Measurements from ENCODE around the gene SUGP1. TPM values are rescaled to one million over a fixed set of nuclear protein-coding genes. Genes with fewer than 3 reads are reported as not detected.

SUGP1 gene, protein sequence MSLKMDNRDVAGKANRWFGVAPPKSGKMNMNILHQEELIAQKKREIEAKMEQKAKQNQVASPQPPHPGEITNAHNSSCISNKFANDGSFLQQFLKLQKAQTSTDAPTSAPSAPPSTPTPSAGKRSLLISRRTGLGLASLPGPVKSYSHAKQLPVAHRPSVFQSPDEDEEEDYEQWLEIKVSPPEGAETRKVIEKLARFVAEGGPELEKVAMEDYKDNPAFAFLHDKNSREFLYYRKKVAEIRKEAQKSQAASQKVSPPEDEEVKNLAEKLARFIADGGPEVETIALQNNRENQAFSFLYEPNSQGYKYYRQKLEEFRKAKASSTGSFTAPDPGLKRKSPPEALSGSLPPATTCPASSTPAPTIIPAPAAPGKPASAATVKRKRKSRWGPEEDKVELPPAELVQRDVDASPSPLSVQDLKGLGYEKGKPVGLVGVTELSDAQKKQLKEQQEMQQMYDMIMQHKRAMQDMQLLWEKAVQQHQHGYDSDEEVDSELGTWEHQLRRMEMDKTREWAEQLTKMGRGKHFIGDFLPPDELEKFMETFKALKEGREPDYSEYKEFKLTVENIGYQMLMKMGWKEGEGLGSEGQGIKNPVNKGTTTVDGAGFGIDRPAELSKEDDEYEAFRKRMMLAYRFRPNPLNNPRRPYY
- total RNA-seq (10 to 100 TPM; 29.0 to 44.3 TPM), polyA plus RNA-seq (10 to 100 TPM; 22.0 to 58.4 TPM)
- long read RNA-seq, donor 1, transcript SUGP1-201 (14 exons, 2,423 nt): major isoform, 36 of 69 reads
- long read RNA-seq, donor 1, partial matches to known transcripts: 16 of 69 reads
- long read RNA-seq, donor 1, other reads (novel, unspliced or antisense): 13 of 69 reads
- long read RNA-seq, donor 2, partial matches to known transcripts: 4 of 17 reads
- long read RNA-seq, donor 2, other reads (novel, unspliced or antisense): 4 of 17 reads

DNA sequence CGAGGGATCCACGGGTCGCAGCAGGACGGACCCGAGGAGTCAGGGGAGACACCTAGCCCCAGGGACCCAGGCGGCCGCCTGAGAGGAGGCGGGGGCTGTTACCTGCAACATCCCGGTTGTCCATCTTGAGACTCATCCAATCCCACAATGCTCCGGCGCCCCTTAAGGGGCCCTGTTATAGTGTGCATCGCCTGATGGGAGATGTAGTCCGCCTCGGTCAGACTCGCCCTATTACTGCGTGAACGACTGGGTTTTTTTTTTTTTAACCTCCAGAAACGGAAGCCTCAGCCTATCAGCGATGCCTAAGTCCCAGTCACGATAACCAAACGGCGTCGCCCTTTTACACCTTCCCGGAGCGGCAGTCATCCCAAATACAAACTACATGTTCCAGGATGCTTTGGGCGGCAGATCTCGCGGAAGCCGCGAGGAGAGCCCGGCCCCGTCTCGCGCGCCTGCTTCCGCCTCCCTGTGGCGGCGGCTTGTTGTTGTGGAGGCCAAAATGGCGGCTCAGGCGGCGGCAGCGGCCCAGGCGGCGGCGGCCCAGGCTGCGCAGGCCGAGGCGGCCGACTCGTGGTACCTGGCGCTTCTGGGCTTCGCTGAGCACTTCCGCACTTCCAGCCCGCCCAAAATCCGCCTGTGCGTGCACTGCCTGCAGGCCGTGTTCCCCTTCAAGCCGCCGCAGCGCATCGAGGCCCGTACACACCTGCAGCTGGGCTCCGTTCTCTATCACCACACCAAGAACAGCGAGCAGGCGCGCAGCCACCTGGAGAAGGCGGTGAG, at the start of gene SUGP1, which contains the start of gene MAU2:
Gene SUGP1, minus strand, starts transcription at position 149 of the 780 bp plus-strand sequence. Its CDS starts 13 bp downstream, at position 136.
Gene MAU2, plus strand, starts transcription at position 469 of the 780 bp plus-strand sequence. Its CDS starts 31 bp downstream, at position 500.
- Histone ChIP-seq H3K9me3 (ENCODE audit: control insufficient read depth, low read length) (no peaks in the 10 kb centered on the region), H3K27ac (ENCODE audit: low read depth in 1 of 2, low read length in 2 of 2) (peak within 1 kb of the TSS; percentile 10 to 73), H3K36me3 (ENCODE audit: control insufficient read depth in 1 of 2, insufficient read depth in 2 of 2, low read length in 1 of 2) (peaks cover 4 to 7% of the 10 kb centered on the region in 2 donors), H3K27me3 (ENCODE audit: control insufficient read depth in 1 of 2, insufficient read depth in 2 of 2, low read length in 1 of 2) (no peaks in the 10 kb centered on the region), H3K4me3 (ENCODE audit: low read length in 2 of 2) (peak within 1 kb of the TSS; percentile 89 to 91), H3K4me1 (ENCODE audit: control insufficient read depth in 1 of 2, insufficient read depth in 2 of 2, low read length in 2 of 2) (no peaks in the 10 kb centered on the region)
- DNase-seq: peak; percentile 92 to 95
- WGBS, 2 donors: 0 to 1% methylated on average over 67 of the region's 67 CpGs
- intact Hi-C loops (cut with DNase I): loop anchor here in 1 of 2 donors (10.0 kb wide), 1 partner anchor 116 kb away; the partner anchor contains the start of gene NR2C2AP
- peak; percentile 96 for ATAC-seq (ENCODE audit: low FRiP score)

DNA sequence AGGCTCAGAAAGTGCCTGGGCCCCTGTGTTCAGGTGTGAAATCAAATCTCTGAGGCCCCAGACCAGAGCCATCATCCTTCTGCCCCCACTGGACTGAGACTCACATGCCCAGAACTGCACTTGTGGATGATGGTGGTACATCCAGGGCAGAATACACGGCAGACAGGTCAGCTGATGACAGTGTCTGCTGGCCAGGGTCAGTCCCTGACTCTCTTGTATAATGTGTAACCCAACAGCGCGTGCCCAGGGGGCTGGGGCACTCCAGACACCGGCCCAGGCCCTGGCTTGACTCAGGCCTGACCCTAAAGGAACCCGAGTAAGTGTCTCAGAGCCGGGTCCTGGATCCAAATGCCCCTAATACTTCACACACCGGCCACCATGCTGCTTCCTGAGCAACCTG, 47.8 kb upstream of the SUGP1 start:
- Histone ChIP-seq H3K9me3 (ENCODE audit: control insufficient read depth, low read length) (no peaks in the 10 kb centered on the region), H3K4me1 (ENCODE audit: control insufficient read depth in 1 of 2, insufficient read depth in 2 of 2, low read length in 2 of 2) (no peaks in the 10 kb centered on the region), H3K36me3 (ENCODE audit: control insufficient read depth in 1 of 2, insufficient read depth in 2 of 2, low read length in 1 of 2) (no peaks in the 10 kb centered on the region), H3K4me3 (ENCODE audit: low read length in 2 of 2) (no peak overlapping the region), H3K27me3 (ENCODE audit: control insufficient read depth in 1 of 2, insufficient read depth in 2 of 2, low read length in 1 of 2) (no peaks in the 10 kb centered on the region), H3K27ac (ENCODE audit: low read depth in 1 of 2, low read length in 2 of 2) (no peak overlapping the region)
- WGBS, 2 donors: 81 to 82% methylated on average over 7 of the region's 7 CpGs
- DNase-seq: no peak
- intact Hi-C loops (cut with DNase I): loop anchor here (2.0 to 5.0 kb wide), 2 partner anchors 39 to 123 kb away; partner anchors contain the start of gene GATAD2A (in 1 of the 2)
- ATAC-seq (ENCODE audit: low FRiP score): no peak

DNA sequence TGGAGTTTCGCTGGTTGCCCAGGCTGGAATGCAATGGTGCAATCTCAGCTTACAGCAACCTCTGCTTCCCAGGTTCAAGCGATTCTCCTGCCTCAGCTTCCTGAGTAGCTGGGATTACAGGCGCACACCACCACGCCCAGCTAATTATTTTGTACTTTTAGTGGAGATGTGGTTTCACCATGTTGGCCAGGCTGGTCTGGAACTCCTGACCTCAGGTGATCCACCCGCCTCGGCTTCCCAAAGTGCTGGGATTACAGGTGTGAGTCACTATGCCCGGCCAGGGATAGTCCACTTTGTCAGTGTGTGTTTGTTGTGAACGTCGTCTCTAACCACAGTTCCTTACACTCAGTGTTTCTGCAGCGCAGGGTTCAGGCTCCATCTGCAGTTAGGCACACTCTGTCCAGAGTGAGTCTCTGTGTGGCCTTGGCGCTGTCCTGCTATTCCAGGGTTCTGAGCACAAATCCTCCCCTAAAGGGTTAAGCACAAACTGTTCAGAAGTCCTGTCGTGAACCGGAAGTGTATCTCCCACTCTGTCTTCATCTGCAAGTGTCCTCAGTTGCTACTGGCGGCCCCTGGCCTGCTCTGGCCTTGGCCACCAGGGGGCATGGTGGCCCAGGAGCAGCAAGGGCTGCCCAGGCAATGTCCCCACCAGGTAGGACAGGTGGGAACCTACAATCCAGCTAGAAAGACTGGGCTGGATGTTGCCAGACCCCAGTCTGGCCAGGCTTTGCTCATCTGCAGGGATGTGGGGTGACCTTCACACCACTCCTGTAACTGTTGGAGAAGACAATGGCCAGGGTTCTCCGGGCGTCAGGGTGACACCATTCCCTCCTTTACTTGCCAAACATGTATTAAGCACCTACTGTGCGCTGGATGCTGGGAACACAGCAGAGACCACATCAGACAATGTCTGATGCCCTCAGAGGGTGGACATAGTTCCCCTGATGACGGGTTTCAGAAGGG, 46.4 kb upstream of the SUGP1 start:
- 45 to 51% methylated on average over 18 of the region's 18 CpGs for WGBS, 2 donors
- Histone ChIP-seq H3K36me3 (ENCODE audit: control insufficient read depth in 1 of 2, insufficient read depth in 2 of 2, low read length in 1 of 2) (no peaks in the 10 kb centered on the region), H3K4me3 (ENCODE audit: low read length in 2 of 2) (no peak overlapping the region), H3K27me3 (ENCODE audit: control insufficient read depth in 1 of 2, insufficient read depth in 2 of 2, low read length in 1 of 2) (no peaks in the 10 kb centered on the region), H3K9me3 (ENCODE audit: control insufficient read depth, low read length) (no peaks in the 10 kb centered on the region), H3K27ac (ENCODE audit: low read depth in 1 of 2, low read length in 2 of 2) (no peak overlapping the region), H3K4me1 (ENCODE audit: control insufficient read depth in 1 of 2, insufficient read depth in 2 of 2, low read length in 2 of 2) (no peaks in the 10 kb centered on the region)
- intact Hi-C loops (cut with DNase I): loop anchor here in 1 of 2 donors (5.0 kb wide), 1 partner anchor 41 kb away; the partner anchor contains the start of gene GATAD2A
- peak; percentile 75 to 84 for DNase-seq
- ATAC-seq (ENCODE audit: low FRiP score): peak; percentile 83

DNA sequence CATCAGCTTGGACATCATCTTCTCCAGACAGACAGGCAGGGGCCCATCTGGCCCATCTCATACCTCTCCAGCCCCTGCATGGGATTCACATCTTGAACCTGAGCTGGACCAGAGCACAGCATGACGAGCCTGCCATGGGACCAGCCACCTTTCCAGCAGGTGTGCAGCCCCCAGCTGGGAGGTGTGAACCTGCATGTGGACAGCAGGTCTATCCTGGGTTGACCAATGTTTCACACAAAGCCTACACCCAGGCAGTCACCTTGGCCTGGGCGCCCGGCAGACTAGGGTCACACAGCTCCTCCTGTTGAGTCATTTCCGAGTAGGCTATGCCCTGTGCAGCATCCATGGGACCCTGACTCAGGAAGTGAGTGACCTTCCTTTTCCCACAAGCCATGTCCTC, 41.8 kb upstream of the SUGP1 start:
- DNase-seq (peak in 1 of 2 donors; percentile 47), ATAC-seq (ENCODE audit: low FRiP score) (no peak)
- no peaks in the 10 kb centered on the region for H3K27me3 ChIP-seq (ENCODE audit: control insufficient read depth in 1 of 2, insufficient read depth in 2 of 2, low read length in 1 of 2)
- H3K27ac ChIP-seq (ENCODE audit: low read depth in 1 of 2, low read length in 2 of 2): no peak overlapping the region
- 88 to 94% methylated on average over 4 of the region's 4 CpGs for WGBS, 2 donors
- intact Hi-C loops (cut with DNase I): no loop called here
- H3K4me1 ChIP-seq (ENCODE audit: control insufficient read depth in 1 of 2, insufficient read depth in 2 of 2, low read length in 2 of 2): no peaks in the 10 kb centered on the region
- no peak overlapping the region for H3K4me3 ChIP-seq (ENCODE audit: low read length in 2 of 2)
- H3K36me3 ChIP-seq (ENCODE audit: control insufficient read depth in 1 of 2, insufficient read depth in 2 of 2, low read length in 1 of 2): peaks cover 0 to under 1% of the 10 kb centered on the region in 2 donors
- no peaks in the 10 kb centered on the region for H3K9me3 ChIP-seq (ENCODE audit: control insufficient read depth, low read length)

DNA sequence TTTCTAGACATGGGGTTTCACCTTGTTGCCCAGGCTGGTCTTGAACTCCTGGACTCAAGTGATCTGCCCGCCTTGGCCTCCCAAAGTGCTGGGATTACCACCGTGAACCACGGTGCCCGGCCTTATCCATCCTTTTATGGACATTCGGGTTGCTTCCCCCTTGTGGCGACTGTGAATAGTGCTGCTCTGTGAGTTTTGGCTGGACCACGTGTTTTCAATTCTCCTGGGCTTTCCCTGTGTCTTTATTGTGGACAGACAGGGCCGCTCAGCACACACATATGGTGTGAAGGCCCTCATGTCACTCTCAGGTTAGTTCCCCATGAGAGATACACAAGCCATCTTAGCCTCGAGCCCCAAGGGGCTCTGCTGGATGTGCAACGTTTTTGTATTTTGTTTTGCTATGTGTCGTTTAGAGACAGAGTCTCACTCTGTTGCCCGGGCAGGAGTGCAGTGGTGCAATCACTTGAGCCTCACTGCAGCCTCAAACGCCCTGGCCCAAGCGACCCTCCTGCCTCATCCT, 40.8 kb upstream of the SUGP1 start:
- intact Hi-C loops (cut with DNase I): no loop called here
- H3K9me3 ChIP-seq (ENCODE audit: control insufficient read depth, low read length): no peaks in the 10 kb centered on the region
- H3K36me3 ChIP-seq (ENCODE audit: control insufficient read depth in 1 of 2, insufficient read depth in 2 of 2, low read length in 1 of 2): peaks cover 0 to 4% of the 10 kb centered on the region in 2 donors
- DNase-seq: peak; percentile 86 to 91
- H3K27ac ChIP-seq (ENCODE audit: low read depth in 1 of 2, low read length in 2 of 2): peak overlapping the region in 1 of 2 donors; percentile 41
- no peaks in the 10 kb centered on the region for H3K27me3 ChIP-seq (ENCODE audit: control insufficient read depth in 1 of 2, insufficient read depth in 2 of 2, low read length in 1 of 2)
- no peaks in the 10 kb centered on the region for H3K4me1 ChIP-seq (ENCODE audit: control insufficient read depth in 1 of 2, insufficient read depth in 2 of 2, low read length in 2 of 2)
- H3K4me3 ChIP-seq (ENCODE audit: low read length in 2 of 2): no peak overlapping the region
- WGBS, 2 donors: 3 to 4% methylated on average over 14 of the region's 14 CpGs
- peak; percentile 85 for ATAC-seq (ENCODE audit: low FRiP score)

DNA sequence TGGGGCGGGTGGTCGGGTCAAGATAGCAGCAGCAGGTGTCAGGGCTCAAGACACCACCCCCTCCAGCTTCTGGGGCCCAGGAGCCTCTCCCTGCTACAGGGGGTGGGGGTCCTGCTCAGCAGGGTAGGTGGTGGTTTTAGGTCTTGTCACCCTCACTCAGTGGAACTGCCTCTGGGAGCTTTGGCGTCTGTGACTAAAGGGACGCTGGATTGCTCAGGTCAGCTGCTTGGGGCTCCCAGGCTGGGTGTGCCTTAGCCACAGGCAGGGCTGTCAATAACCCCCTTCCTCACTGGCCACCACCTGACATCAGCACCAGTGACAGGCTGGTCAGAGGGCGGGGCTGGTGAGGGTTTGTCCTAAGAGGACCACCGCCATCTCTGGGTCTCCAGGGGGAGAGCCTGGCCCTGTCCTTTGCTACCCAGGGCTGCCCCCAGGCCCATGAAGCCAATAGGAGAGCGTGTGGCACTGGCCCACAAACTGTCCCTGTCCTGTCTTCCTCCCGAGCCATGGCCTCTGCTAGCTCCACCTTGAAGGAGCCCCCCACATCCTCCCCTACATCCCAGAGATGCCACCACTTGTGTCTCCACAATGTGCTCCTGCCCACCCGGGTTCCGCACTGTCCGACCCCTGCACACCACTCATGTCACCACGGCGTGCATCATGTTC, 36.7 kb upstream of the SUGP1 start:
- Histone ChIP-seq H3K4me3 (ENCODE audit: low read length in 2 of 2) (no peak overlapping the region), H3K9me3 (ENCODE audit: control insufficient read depth, low read length) (no peaks in the 10 kb centered on the region), H3K36me3 (ENCODE audit: control insufficient read depth in 1 of 2, insufficient read depth in 2 of 2, low read length in 1 of 2) (peaks cover 0 to 17% of the 10 kb centered on the region in 2 donors), H3K27ac (ENCODE audit: low read depth in 1 of 2, low read length in 2 of 2) (no peak overlapping the region), H3K4me1 (ENCODE audit: control insufficient read depth in 1 of 2, insufficient read depth in 2 of 2, low read length in 2 of 2) (no peaks in the 10 kb centered on the region), H3K27me3 (ENCODE audit: control insufficient read depth in 1 of 2, insufficient read depth in 2 of 2, low read length in 1 of 2) (no peaks in the 10 kb centered on the region)
- WGBS, 2 donors: 90 to 91% methylated on average over 13 of the region's 13 CpGs
- ATAC-seq (ENCODE audit: low FRiP score): no peak
- no peak for DNase-seq
- intact Hi-C loops (cut with DNase I): no loop called here

DNA sequence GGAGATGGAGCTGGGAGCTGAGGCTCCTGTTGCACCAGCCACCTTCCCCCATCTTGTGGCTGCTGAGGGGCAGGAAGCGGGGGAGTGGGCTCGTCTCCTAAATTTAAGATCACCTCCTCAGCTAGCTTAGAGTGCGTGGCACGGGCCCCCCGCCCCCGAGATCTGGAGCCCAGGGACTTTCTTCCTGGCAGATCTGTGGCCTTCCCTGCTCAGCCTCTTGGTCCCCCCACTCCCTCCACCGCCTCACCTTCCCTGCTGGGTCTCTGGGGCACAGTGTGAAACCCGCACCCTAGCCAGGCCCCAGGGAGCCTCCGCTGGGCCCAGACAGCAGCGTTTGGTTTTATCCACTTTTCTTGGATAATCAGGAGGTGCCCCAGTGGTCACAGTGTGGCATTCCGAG, 36.2 kb upstream of the SUGP1 start:
- Histone ChIP-seq H3K4me1 (ENCODE audit: control insufficient read depth in 1 of 2, insufficient read depth in 2 of 2, low read length in 2 of 2) (no peaks in the 10 kb centered on the region), H3K27me3 (ENCODE audit: control insufficient read depth in 1 of 2, insufficient read depth in 2 of 2, low read length in 1 of 2) (no peaks in the 10 kb centered on the region), H3K27ac (ENCODE audit: low read depth in 1 of 2, low read length in 2 of 2) (no peak overlapping the region), H3K36me3 (ENCODE audit: control insufficient read depth in 1 of 2, insufficient read depth in 2 of 2, low read length in 1 of 2) (peaks cover 0 to 17% of the 10 kb centered on the region in 2 donors), H3K9me3 (ENCODE audit: control insufficient read depth, low read length) (no peaks in the 10 kb centered on the region), H3K4me3 (ENCODE audit: low read length in 2 of 2) (no peak overlapping the region)
- 90 to 91% methylated on average over 11 of the region's 11 CpGs for WGBS, 2 donors
- no peak for ATAC-seq (ENCODE audit: low FRiP score)
- DNase-seq: no peak
- intact Hi-C loops (cut with DNase I): no loop called here

Data from aorta (tissue), 5 donors.